Left hindlimb (tissue), 1 donor: Measurements from ENCODE around the gene G6PC3.

Source experiments
- DNase-seq: peaks from one replicate; pipeline ENCODE4 v3.0.0-alpha.2; 2018

Gene G6PC3

GRCh38 chr17:44061446-44061845 is 9.1 kb upstream of the G6PC3 start:
- DNase-seq: no peak

DNA sequence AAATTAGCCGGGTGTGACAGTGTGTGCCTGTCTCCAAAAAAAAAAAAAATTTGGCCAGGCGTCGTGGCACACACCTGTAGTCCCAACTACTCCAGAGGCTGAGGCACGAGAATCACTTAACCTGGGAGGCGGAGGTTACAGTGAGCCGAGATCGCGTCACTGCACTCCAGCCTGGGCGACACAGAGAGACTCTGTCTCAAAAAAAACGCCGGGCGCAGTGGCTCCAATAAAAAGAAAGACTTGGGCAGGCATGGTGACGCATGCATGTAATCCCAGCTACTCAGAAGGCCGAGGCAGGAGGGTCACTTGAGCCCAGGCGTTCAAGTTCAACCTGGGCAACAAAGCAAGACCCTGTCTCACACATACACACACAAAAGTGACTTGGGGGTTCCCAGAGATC is 7.7 kb upstream of the G6PC3 start:
- DNase-seq: no peak

- DNase-seq: no peak
These were observed 6.6 kb upstream of the G6PC3 start for GRCh38 chr17:44063704-44064639.

DNA sequence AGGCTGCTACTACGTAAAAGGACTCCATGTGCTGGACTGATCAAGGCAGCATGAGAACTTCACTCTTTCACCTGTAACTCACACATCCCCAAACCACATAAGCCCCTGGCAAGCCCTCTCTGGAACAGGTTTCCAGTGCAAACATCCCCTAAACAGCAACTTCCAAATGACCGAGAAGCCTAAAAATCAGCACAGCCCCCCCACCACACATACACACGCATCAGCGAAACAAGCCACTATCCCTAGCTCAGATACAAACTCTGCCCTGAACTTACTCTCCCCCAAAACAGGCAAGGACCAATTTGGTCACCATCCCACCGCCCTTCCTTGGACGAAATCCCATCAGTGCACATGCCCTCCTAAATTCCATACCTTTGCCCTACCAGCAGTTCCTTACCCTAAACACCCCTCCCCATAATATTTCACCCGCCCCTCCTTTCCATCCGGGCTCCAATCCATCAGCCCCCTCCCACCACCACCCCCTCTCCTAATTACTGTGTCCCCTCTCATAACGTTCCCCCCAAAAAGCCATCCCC is 4.8 kb upstream of the G6PC3 start:
- no peak for DNase-seq

GRCh38 chr17:44066204-44066930 is 4.2 kb upstream of the G6PC3 start, which contains the start of gene LSM12:
TSS of gene LSM12 (minus strand) at chr17:44066671. CDS start at chr17:44066587, 84 bp downstream.
- peak; percentile 93 for DNase-seq

DNA sequence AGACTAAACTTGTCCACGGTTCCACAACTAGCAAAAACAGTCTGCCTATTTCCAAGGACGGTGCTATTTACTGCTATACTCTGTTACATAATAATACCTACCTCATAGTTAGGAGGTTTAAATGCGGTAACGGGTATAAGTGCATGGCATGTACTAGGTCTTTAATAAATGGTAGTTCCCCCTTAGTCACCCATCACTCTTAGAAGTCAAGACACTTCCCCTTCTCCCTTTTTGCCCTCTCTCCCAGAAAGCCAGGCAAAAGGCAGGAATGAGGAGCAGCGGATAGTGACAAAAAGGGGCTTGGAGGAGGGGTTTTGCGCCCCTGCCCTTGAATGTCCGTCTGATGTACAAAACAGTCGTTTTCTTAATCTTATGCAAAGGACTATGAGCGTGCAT is 3.0 kb upstream of the G6PC3 start:
- no peak for DNase-seq

DNA sequence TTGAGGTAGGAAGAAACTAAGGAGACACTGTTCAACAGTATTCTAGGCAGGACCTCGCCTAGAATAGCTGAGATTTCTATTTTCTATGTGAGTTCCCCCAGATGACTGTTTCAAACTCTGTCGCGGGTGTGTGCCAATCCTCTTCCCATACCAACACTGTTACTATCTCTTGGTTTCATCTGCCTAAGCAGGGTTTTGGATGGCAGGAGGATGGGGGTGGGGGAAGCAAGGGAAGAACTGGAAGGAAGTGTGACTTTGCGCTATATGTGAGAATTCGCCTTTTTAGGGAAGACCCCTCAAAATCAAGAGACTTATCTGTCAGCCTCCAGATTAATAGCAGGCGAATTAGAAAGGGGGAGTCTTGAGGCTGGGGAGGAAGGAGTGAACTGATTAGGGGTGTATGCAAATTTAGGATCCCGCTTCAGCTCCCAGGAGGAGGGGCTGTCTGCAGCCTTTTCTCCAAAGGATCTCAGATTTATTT is 521 bp upstream of the G6PC3 start:
- DNase-seq: no peak

GRCh38 chr17:44071198-44071520 is 624 bp downstream of the G6PC3 start:
- DNase-seq: no peak

DNA sequence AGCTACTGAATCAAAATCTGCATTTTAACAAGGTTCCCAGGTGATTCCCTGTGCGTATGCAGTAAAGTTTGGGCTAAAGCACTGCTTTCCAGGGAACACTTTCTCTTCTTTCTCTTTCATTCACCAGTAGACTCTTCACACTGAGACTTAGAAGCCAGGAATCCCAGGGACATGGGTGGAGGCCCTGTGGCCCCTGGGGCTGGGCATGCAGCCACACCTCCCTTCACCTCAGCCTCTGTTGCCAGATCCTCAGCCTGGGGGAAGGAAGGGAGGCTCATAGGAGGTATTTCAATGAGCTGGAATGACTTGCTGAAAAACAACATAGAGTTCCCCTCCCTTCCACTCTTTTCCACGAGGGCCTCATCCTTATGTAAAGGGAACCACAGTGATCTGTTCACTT is 1.2 kb downstream of the G6PC3 start:
- no peak for DNase-seq

DNA sequence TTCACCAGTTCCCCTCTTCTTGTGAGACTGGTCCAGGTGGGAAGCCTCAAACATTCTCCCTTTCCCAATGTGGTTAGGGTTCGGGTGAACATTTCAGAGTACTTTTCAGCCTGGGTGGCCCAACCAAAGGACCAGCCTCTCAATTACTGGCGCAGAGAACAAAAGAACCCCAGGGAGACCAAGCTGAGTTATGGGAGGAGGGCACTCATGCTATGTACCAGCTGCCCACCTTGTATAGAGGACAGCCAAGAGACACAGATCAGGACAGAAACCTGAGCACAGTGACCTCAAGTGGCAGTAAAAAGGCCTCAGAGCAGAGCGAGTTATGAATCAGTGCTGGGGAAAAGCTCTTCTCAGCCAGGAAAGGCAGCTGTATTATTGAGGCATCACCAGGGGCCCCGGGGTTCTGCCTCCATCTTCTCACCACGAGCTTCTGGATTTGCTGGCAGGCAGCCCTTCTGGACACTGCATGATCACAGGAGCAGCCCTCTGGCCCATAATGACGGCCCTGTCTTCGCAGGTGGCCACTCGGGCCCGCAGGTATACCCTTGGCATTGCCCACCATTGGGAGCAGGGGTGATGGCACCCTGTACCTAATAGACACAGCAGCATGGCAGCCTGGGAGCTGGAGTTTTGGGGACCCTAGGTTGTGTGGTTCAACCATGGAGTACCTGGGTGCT is 3.8 kb downstream of the G6PC3 start:
- no peak for DNase-seq

- DNase-seq: no peak
These were observed 4.4 kb downstream of the G6PC3 start for GRCh38 chr17:44074911-44075285.

DNA sequence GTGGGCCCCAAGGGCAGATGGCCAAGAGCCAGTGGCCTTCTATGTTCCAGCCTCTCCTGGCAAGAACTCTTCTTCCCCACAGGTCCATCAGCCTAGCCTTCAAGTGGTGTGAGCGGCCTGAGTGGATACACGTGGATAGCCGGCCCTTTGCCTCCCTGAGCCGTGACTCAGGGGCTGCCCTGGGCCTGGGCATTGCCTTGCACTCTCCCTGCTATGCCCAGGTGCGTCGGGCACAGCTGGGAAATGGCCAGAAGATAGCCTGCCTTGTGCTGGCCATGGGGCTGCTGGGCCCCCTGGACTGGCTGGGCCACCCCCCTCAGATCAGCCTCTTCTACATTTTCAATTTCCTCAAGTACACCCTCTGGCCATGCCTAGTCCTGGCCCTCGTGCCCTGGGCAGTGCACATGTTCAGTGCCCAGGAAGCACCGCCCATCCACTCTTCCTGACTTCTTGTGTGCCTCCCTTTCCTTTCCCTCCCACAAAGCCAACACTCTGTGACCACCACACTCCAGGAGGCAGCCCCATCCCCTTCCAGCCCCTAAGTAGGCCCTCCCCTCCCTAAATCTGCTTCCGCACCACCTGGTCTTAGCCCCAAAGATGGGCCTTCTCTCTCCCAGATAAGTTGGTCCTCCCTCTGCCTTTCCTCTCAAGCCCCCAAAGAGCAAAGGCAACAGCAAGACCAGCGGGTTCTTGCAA is 5.2 kb downstream of the G6PC3 start:
- DNase-seq: no peak

DNA sequence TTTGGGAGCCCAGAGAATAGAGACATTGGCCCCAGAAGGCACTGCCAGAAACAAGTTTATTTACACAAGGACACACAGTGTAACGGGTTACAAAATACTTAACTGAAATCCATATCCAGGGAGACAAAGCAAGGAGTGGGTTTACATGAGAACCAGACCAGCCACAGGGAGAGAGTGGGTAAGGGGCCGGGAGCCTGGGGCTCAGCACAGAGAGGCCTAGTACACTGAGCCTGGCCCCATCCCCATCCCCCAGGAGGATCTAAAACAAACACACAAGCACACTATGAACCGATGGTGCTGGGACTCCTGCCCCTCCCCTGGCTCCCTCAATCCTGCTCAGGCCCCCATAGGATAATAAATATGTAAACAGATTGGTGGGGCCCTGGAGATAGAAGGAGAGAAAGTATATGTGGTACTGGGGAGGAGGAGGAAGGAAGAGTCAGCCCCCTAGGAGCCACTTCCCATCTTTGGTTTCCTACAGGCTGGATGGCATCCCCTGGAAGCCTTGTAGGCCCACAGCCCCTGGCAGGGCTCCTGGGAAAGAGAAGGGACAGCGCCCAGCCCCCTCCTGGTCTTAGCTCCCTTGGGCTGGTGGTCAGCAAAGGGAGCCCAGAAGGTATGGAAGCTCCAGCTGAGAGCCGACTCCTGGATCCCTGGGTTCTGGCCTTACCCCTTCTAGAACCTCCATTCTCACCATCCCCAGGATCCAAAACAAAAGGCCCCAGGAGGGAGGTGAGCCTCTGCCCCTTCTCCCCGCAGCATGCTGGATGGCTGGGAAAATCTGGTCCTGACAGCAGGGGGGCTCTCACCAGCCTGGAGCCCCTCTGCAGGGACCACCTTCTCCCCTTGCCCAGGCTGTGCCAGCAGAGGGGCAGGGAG is 6.4 kb downstream of the G6PC3 start:
- DNase-seq: no peak

- DNase-seq: no peak
These were observed 7.0 kb downstream of the G6PC3 start for GRCh38 chr17:44077595-44077909.

DNA sequence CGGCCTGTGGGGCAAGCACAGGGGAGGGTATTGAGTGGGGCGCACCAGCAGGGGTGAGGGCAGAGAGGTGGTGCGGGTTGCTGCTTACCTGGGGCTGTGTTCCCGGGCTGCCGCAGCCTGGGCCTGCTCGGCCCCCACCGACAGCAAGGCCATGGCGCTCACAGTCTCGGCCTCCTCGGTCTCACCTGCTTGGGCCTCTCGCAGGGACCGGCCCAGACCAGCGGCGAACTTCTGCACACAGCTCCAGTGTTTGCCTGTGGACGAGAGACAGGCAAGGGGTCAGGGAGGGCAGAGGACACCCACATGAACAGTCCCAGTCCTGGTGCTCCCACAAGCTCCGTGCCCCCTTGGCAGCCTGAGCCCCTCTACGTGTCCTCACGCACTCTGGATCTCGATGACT is 7.9 kb downstream of the G6PC3 start:
- no peak for DNase-seq

DNA sequence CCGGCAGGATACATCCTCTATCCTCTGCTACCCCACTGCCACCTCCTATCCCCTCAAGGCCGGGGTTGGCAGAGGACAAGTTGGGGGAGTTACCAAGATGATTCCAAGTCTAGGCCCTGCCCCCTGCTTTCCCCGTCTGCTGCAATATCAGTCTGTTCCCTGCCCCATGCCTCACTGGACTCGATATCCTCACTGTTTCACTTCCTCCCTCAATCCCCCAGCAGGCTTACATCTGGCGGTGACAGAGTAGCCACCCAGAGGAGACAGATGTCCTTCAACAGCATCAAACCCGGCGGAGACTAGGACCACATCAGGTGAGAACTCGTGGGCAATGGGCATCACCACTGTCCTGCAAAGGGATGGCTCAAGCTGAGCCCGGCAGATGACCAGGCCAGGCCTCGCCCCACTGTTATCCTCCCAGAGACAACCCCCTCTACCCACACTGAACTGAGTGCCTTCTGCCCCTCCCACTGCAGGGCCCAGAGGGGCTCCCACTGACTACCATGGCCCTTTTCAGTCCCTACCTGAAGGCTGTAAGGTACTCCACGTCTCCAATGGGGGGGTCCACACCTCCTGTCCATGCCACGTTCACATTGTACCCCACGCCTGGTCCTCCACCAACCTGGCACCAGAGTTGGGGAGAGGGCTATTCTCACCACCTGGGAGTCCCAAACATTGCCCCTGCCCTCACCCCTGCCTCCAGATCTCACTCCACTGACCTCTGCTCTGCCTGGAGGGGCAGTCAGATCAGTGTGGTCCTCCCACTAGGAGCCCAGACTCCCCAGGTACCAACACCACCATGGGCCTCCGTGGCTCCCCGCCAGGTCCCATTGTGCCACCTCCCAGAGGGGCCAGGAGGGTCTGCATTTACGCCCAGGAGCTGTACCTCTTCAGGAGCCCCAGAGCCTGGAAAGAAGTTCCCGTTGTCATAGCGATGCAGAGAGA is 9.6 kb downstream of the G6PC3 start:
- DNase-seq: no peak

GRCh38 chr17:44081681-44082080 is 11.1 kb downstream of the G6PC3 start:
- no peak for DNase-seq

- no peak for DNase-seq
These were observed 11.9 kb downstream of the G6PC3 start for GRCh38 chr17:44082256-44082927.

GRCh38 chr17:44083250-44083849 is 12.8 kb downstream of the G6PC3 start:
- no peak for DNase-seq

- no peak for DNase-seq
These were observed 13.6 kb downstream of the G6PC3 start for GRCh38 chr17:44084131-44084538.
